K562 (cell line): ENCODE measurements around the gene CRADD. TPM values are rescaled to one million over a fixed set of nuclear protein-coding genes. Genes with fewer than 3 reads are reported as not detected.

ENCODE experiments used
- ATAC-seq: fragments of 200-7000 bp; cut with Tn5 transposase; 3 replicates; pipeline ENCODE4 v1.9.1; 2020; ENCODE audit warnings: moderate library complexity
- BruUV-seq: library from RNA; stranded (reverse); fragments of 400-500 nt; replicated peaks from 2 replicates; lab custom pipeline; 2021; lab: Mats Ljungman, UMichigan
- CTCF ChIA-PET: fragments of 300-600 bp; formaldehyde crosslinking; extraction: SDS; loops from one replicate; lab custom pipeline; 2021; ENCODE audit warnings: low intra/inter-chr PET ratio; lab: Yijun Ruan, JAX
- POLR2A ChIA-PET: fragments of 300-600, 350-650 bp; sonication (Branson Sonifier 250); formaldehyde crosslinking; extraction: SDS; loops from one replicate; lab custom pipeline; 2021; ENCODE audit warnings: antibody characterized with exemption, inconsistent platforms; lab: Yijun Ruan, JAX
- DNase-seq, 4 experiments: peaks; one replicate each; pipeline versions ENCODE4 v3.0.0 to v3.0.0-alpha.2; 2011 to 2018; ENCODE audit warnings: low spot score in 3 of 4, mixed read lengths in 3 of 4; ENCODE audit errors: extremely low read depth in 1 of 4
- FAIRE-seq: peaks from 2 replicates; lab custom pipeline; 2011; peaks lifted over from hg19 to GRCh38; lab: Jason Lieb, UNC
- H2AFZ ChIP-seq: 2 replicates; pipeline ENCODE4 v1.6.0; 2011; ENCODE audit warnings: low read depth, low read length, control low read depth, inconsistent platforms
- H3K27ac ChIP-seq: fragments of 200-600 bp; 3 replicates; pipeline ENCODE4 v1.8.0; 2011; ENCODE audit warnings: low read depth, mild to moderate bottlenecking, control low read depth, inconsistent platforms, low read length, moderate library complexity, mixed read lengths; ENCODE audit errors: extremely low read depth
- H3K27me3 ChIP-seq, 2 experiments: fragments of 300-600 bp in 1 of 2; 2 replicates in 1 of 2; 3 replicates in 1 of 2; pipeline versions ENCODE4 v1.6.0 to v1.8.0; 2011; ENCODE audit warnings: inconsistent platforms in 2 of 2, low read length in 2 of 2, mild to moderate bottlenecking in 1 of 2, mixed read lengths in 1 of 2, moderate library complexity in 1 of 2; ENCODE audit not compliant: control insufficient read depth in 2 of 2, insufficient read depth in 2 of 2
- H3K36me3 ChIP-seq: fragments of 300-600 bp; 3 replicates; pipeline ENCODE4 v1.8.0; 2011; ENCODE audit warnings: mild to moderate bottlenecking, low read length, inconsistent platforms; ENCODE audit not compliant: control insufficient read depth, insufficient read depth
- H3K4me1 ChIP-seq, 2 experiments: fragments of 200-600 bp in 1 of 2; replicated peaks in 1 of 2; 2 replicates in 1 of 2; 3 replicates in 1 of 2; pipeline versions ENCODE4 v1.5.1 to v1.8.0; 2011; ENCODE audit warnings: inconsistent platforms in 2 of 2, low read length in 2 of 2, mild to moderate bottlenecking in 1 of 2, mixed read lengths in 1 of 2, moderate library complexity in 1 of 2; ENCODE audit not compliant: control insufficient read depth in 2 of 2, insufficient read depth in 2 of 2
- H3K4me2 ChIP-seq: 2 replicates; pipeline ENCODE4 v1.6.1; 2011; ENCODE audit warnings: low read length, control low read depth, inconsistent platforms, mixed read lengths; ENCODE audit not compliant: insufficient read depth
- H3K4me3 ChIP-seq: fragments of 200-600 bp; sonication (generic), shearing (Covaris generic); 2 replicates; pipeline ENCODE4 v1.5.1; 2016; ENCODE audit warnings: control low read depth, inconsistent platforms
- H3K79me2 ChIP-seq: fragments of 200-600 bp; 3 replicates; pipeline ENCODE4 v1.8.0; 2011; ENCODE audit warnings: low read length, inconsistent platforms; ENCODE audit not compliant: control insufficient read depth, insufficient read depth
- H3K9ac ChIP-seq, 2 experiments: 2 replicates each; pipeline versions ENCODE4 v1.6.0 to v1.6.1; 2011; ENCODE audit warnings: low read depth in 2 of 2, low read length in 2 of 2, control low read depth in 1 of 2, inconsistent platforms in 1 of 2, mild to moderate bottlenecking in 1 of 2, mixed read lengths in 1 of 2; ENCODE audit not compliant: insufficient read depth in 1 of 2
- H3K9me1 ChIP-seq: one replicate; pipeline ENCODE4 v1.6.0; 2011; ENCODE audit warnings: inconsistent platforms, mild to moderate bottlenecking, low read length, moderate library complexity; ENCODE audit not compliant: control insufficient read depth, insufficient read depth
- H3K9me3 ChIP-seq: replicated peaks from 2 replicates; pipeline ENCODE4 v1.5.1; 2011; ENCODE audit warnings: low read depth, low read length, inconsistent platforms; ENCODE audit not compliant: control insufficient read depth, insufficient read depth
- H4K20me1 ChIP-seq: replicated peaks from 2 replicates; pipeline ENCODE4 v1.6.1; 2011; ENCODE audit warnings: low read length, inconsistent platforms, mixed read lengths; ENCODE audit not compliant: control insufficient read depth, insufficient read depth
- CBX3 ChIP-seq, 2 experiments: IDR thresholded peaks; 1 replicate in 1 of 2; 2 replicates in 1 of 2; pipeline ENCODE4 v1.6.1; 2012; ENCODE audit warnings: inconsistent platforms in 2 of 2, low read length in 2 of 2, borderline replicate concordance in 1 of 2, control low read depth in 1 of 2
- MTA2 ChIP-seq: fragments of 450-650 bp; IDR thresholded peaks from 2 replicates; pipeline ENCODE4 v1.6.1; 2016; ENCODE audit warnings: low read depth
- RAD51 ChIP-seq: fragments of 450-650 bp; IDR thresholded peaks from 2 replicates; pipeline ENCODE4 v1.7.1; 2016; ENCODE audit warnings: low read depth, mild to moderate bottlenecking, borderline replicate concordance
- SREBF1 ChIP-seq: fragments of 150-350 bp; IDR thresholded peaks from 2 replicates; pipeline ENCODE4 v1.6.1; 2014; ENCODE audit warnings: antibody characterized with exemption, low read depth, low read length, borderline replicate concordance
- TFAM ChIP-seq: fragments of 250-450 bp; sonication (Bioruptor Pico); conservative IDR thresholded peaks from 2 replicates; pipeline ENCODE4 v1.5.0; 2021; ENCODE audit warnings: mild to moderate bottlenecking, moderate library complexity
- USF2 ChIP-seq: sonication (generic); formaldehyde crosslinking; IDR thresholded peaks from 2 replicates; pipeline ENCODE4 v1.5.0; 2020; ENCODE audit warnings: missing genetic modification reagents
- ZBED1 ChIP-seq: IDR thresholded peaks from 2 replicates; pipeline ENCODE4 v1.6.1; 2014
- ZNF232 ChIP-seq: sonication (generic); formaldehyde crosslinking; IDR thresholded peaks from 2 replicates; pipeline ENCODE4 v1.8.0; 2022; ENCODE audit warnings: mild to moderate bottlenecking, missing genetic modification reagents
- ZNF274 ChIP-seq: IDR thresholded peaks from 2 replicates; pipeline ENCODE4 v1.6.1; 2011; ENCODE audit warnings: low read depth, mild to moderate bottlenecking, low read length, moderate library complexity, borderline replicate concordance
- ZNF316 ChIP-seq: fragments of 450-650 bp; IDR thresholded peaks from 2 replicates; pipeline ENCODE4 v1.6.1; 2016
- ZNF318 ChIP-seq, 2 experiments: fragments of 450-650 bp; IDR thresholded peaks; 2 replicates each; pipeline ENCODE4 v1.6.1; 2016; ENCODE audit warnings: mild to moderate bottlenecking in 2 of 2, borderline replicate concordance in 1 of 2, low read depth in 1 of 2, moderate library complexity in 1 of 2
- ZNF696 ChIP-seq: fragments of 250-450 bp; sonication (Bioruptor Pico); conservative IDR thresholded peaks from 2 replicates; pipeline ENCODE4 v1.4.0; 2020; ENCODE audit warnings: mild to moderate bottlenecking, moderate library complexity
- WGBS: fragments of 100-300 bp; shearing (Covaris generic); methylation state at CpG from one replicate; pipeline ENCODE4 v1.1.6; 2016; ENCODE audit warnings: low coverage, mixed read lengths; ENCODE audit not compliant: insufficient coverage; ENCODE audit errors: missing lambda C conversion rate; 5-methylcytosine and 5-hydroxymethylcytosine counted together
- in situ Hi-C: fragments of 300-500 bp; cut with MboI; formaldehyde crosslinking; loops from 4 replicates; pipeline ENCODE4 v1.15.0; 2018; ENCODE audit warnings: inconsistent platforms, mixed read lengths
- intact Hi-C: fragments of 100-400 bp; cut with micrococcal nuclease; formaldehyde crosslinking; loops from 2 replicates; pipeline ENCODE4 v1.14.2; 2022
- polyA plus RNA-seq, 8 experiments: library from polyadenylated mRNA; depleted of rRNA in 4 of 8; stranded (reverse) in 5 of 8; unstranded in 3 of 8; fragments of >200 nt; fragmentation: Nextera tagmentation in 2 of 8; fragmentation: Illumina TruSeq in 1 of 8; extraction: Ambion mirVana in 2 of 8; extraction: Trizol in 1 of 8; gene quantifications; 2 replicates each; pipeline versions ENCODE4 v1.2.1 to v1.2.3, GENCODE V29; 2011 to 2014; ENCODE audit warnings: inconsistent platforms in 1 of 8, missing spikeins in 1 of 8
- total RNA-seq, 7 experiments: library from RNA; depleted of rRNA in 6 of 7; stranded (reverse); fragments of >200 nt in 6 of 7; fragmentation: Illumina TruSeq in 2 of 7; extraction: Trizol in 2 of 7; gene quantifications; 2 replicates each; pipeline versions ENCODE4 v1.2.1 to v1.2.3, GENCODE V29; 2011 to 2021; ENCODE audit warnings: low replicate concordance in 1 of 7

CRADD gene
- total and polyA plus RNA-seq, 9 of the 15 experiments (the other 6 are each of a cell fraction or from before 2014, with no cell fraction given), result 20.5 to 41.1 (median 25.9) TPM

GRCh38 chr12:93650626-93651025, 26.5 kb upstream of the CRADD start (continued):
- TF ChIP-seq TFAM (CRISPR knock-in tag) (no peak), ZNF696 (CRISPR knock-in tag) (no peak), USF2 (CRISPR knock-in tag) (peak; percentile 73), RAD51 (peak; percentile 70; the same call in 1 of the 2 replicates), ZNF316 (no peak), ZBED1 (no peak), SREBF1 (no peak)

- ATAC-seq, result no peak
- FAIRE-seq, result peak; percentile 6
- H3K27me3 ChIP-seq, result no peaks in the 10 kb centered on the region
- intact Hi-C loops, result no loop called here
- CTCF ChIA-PET, result no interaction called here
- in situ Hi-C loops, result no loop called here
- no peak overlapping the region for H2AFZ ChIP-seq
- H3K9me3 ChIP-seq, result no peaks in the 10 kb centered on the region
- no TSS peak for BruUV-seq
- H3K79me2 ChIP-seq, result no peaks in the 10 kb centered on the region
- H3K4me3 ChIP-seq, result no peak overlapping the region
- no peak for DNase-seq
- no peaks in the 10 kb centered on the region for H4K20me1 ChIP-seq
- TF ChIP-seq ZNF274 (no peak), CBX3 (IDR thresholded peaks at IDR 0.05; ENCODE audit: borderline replicate concordance in 1 of 2, low read length in 2 of 2) (no peak), MTA2 (no peak), ZNF232 (no peak), ZNF318 (IDR thresholded peaks at IDR 0.05; ENCODE audit: borderline replicate concordance in 1 of 2, low read depth in 1 of 2) (no peak)
- no peaks in the 10 kb centered on the region; the same call in 2 of the 3 replicates for H3K36me3 ChIP-seq
- H3K9me1 ChIP-seq, result no peaks in the 10 kb centered on the region
- no peaks in the 10 kb centered on the region for H3K4me1 ChIP-seq
- POLR2A ChIA-PET, result no interaction called here
- H3K4me2 ChIP-seq, result no peak overlapping the region
- WGBS, result 61% methylated on average over 3 of the region's 3 CpGs
- H3K27ac ChIP-seq, result no peak overlapping the region
- H3K9ac ChIP-seq, result no peak overlapping the region
Measured at GRCh38 chr12:93653079-93653478, 24.1 kb upstream of the CRADD start.
